Endothelial cell of umbilical vein (primary cell): ENCODE measurements around the gene FBXO24. TPM values are rescaled to one million over a fixed set of nuclear protein-coding genes. Genes with fewer than 3 reads are reported as not detected.

ENCODE experiments used
- BruUV-seq: library from RNA; stranded (reverse); fragments of 400-500 nt; replicated peaks from 2 replicates; lab custom pipeline; 2021; lab: Mats Ljungman, UMichigan
- CTCF ChIA-PET: fragments of 300-600, 350-600 bp; sonication (Branson Sonifier 250); formaldehyde crosslinking; loops from one replicate; lab custom pipeline; 2021; ENCODE audit warnings: antibody characterized with exemption, inconsistent platforms; lab: Charles Lee
- POLR2A ChIA-PET: fragments of 300-600, 350-600 bp; sonication (Branson Sonifier 250); formaldehyde crosslinking; loops from one replicate; lab custom pipeline; 2021; ENCODE audit warnings: antibody characterized with exemption, inconsistent platforms; lab: Charles Lee
- DNase-seq: peaks from one replicate; pipeline ENCODE4 v3.0.0-alpha.2; 2011; ENCODE audit warnings: low read depth, low spot score
- FAIRE-seq: peaks from 2 replicates; lab custom pipeline; 2011; peaks lifted over from hg19 to GRCh38; lab: Jason Lieb, UNC
- H2AFZ ChIP-seq: 2 replicates; pipeline ENCODE4 v1.6.0; 2012; ENCODE audit warnings: low read depth, low read length, control low read depth, inconsistent platforms
- H3K27ac ChIP-seq: 2 replicates; pipeline ENCODE4 v1.5.1; 2011; ENCODE audit warnings: low read depth, mild to moderate bottlenecking, control low read depth, low read length, moderate library complexity; ENCODE audit not compliant: insufficient read depth
- H3K27me3 ChIP-seq, 2 experiments: 2 replicates each; pipeline versions ENCODE4 v1.6.0 to v1.6.1; 2011; ENCODE audit warnings: low read length in 2 of 2, mixed read lengths in 1 of 2; ENCODE audit not compliant: control insufficient read depth in 2 of 2, insufficient read depth in 2 of 2
- H3K36me3 ChIP-seq, 2 experiments: 2 replicates in 1 of 2; 3 replicates in 1 of 2; pipeline ENCODE4 v1.5.1; 2011; ENCODE audit warnings: low read length in 2 of 2, mild to moderate bottlenecking in 1 of 2, moderate library complexity in 1 of 2; ENCODE audit not compliant: control insufficient read depth in 2 of 2, insufficient read depth in 2 of 2; ENCODE audit errors: extremely low read depth in 1 of 2
- H3K4me1 ChIP-seq: 3 replicates; pipeline ENCODE4 v1.5.1; 2011; ENCODE audit warnings: mild to moderate bottlenecking, low read length; ENCODE audit not compliant: control insufficient read depth, insufficient read depth; ENCODE audit errors: extremely low read depth
- H3K4me2 ChIP-seq: 2 replicates; pipeline ENCODE4 v1.6.1; 2011; ENCODE audit warnings: low read length, control low read depth, mixed read lengths; ENCODE audit not compliant: insufficient read depth
- H3K4me3 ChIP-seq, 3 experiments: fragments of 200-600 bp in 1 of 3; sonication (generic), shearing (Covaris generic) in 1 of 3; replicated peaks in 1 of 3; 2 replicates each; pipeline ENCODE4 v1.5.1; 2011 to 2016; ENCODE audit warnings: control low read depth in 3 of 3, low read length in 3 of 3, mild to moderate bottlenecking in 2 of 3, inconsistent platforms in 1 of 3, low read depth in 1 of 3, moderate library complexity in 1 of 3; ENCODE audit not compliant: insufficient read depth in 1 of 3
- H3K79me2 ChIP-seq: 2 replicates; pipeline ENCODE4 v1.6.0; 2012; ENCODE audit warnings: low read length, inconsistent platforms; ENCODE audit not compliant: control insufficient read depth, insufficient read depth
- H3K9ac ChIP-seq: replicated peaks from 2 replicates; pipeline ENCODE3; 2011; ENCODE audit warnings: low read length, control low read depth; ENCODE audit not compliant: insufficient read depth; ENCODE audit errors: extremely low read depth
- H3K9me1 ChIP-seq: replicated peaks from 3 replicates; pipeline ENCODE4 v1.6.0; 2011; ENCODE audit warnings: mild to moderate bottlenecking, low read length; ENCODE audit not compliant: control insufficient read depth, insufficient read depth; ENCODE audit errors: extremely low read depth
- H3K9me3 ChIP-seq: replicated peaks from 2 replicates; pipeline ENCODE4 v1.5.1; 2012; ENCODE audit warnings: low read length, inconsistent platforms; ENCODE audit not compliant: control insufficient read depth, insufficient read depth
- H4K20me1 ChIP-seq: replicated peaks from 2 replicates; pipeline ENCODE3; 2011; ENCODE audit warnings: mild to moderate bottlenecking, low read length; ENCODE audit not compliant: control insufficient read depth, insufficient read depth; ENCODE audit errors: extremely low read depth
- CTCF ChIP-seq, 2 donors: IDR thresholded peaks; 1 replicate in 1 of 2; 2 replicates in 1 of 2; pipeline ENCODE4 v1.5.1; 2011; ENCODE audit warnings: low read length in 2 of 2, mild to moderate bottlenecking in 2 of 2, moderate library complexity in 2 of 2, control low read depth in 1 of 2, inconsistent platforms in 1 of 2, low read depth in 1 of 2; ENCODE audit not compliant: insufficient read depth in 1 of 2; ENCODE audit errors: extremely low read depth in 1 of 2
- EZH2 ChIP-seq: IDR thresholded peaks from 2 replicates; pipeline ENCODE4 v1.6.1; 2012; ENCODE audit warnings: borderline replicate concordance, low read depth, mild to moderate bottlenecking, moderate library complexity, low read length, inconsistent platforms; ENCODE audit not compliant: severe bottlenecking
- FOS ChIP-seq: IDR thresholded peaks from 2 replicates; pipeline ENCODE4 v1.6.1; 2011; ENCODE audit warnings: mild to moderate bottlenecking, low read length, moderate library complexity, borderline replicate concordance; ENCODE audit not compliant: insufficient read depth
- GATA2 ChIP-seq: IDR thresholded peaks from 2 replicates; pipeline ENCODE4 v1.7.0; 2011; ENCODE audit warnings: low read depth, mild to moderate bottlenecking, moderate library complexity, mixed read lengths, low read length; ENCODE audit not compliant: insufficient read length, insufficient read depth
- MAX ChIP-seq: IDR thresholded peaks from 2 replicates; pipeline ENCODE4 v1.6.1; 2011; ENCODE audit not compliant: insufficient read depth, insufficient read length
- POLR2A ChIP-seq: IDR thresholded peaks from 2 replicates; pipeline ENCODE4 v1.6.1; 2012; ENCODE audit warnings: low read depth, mild to moderate bottlenecking, control low read depth, low read length
- POLR2AphosphoS5 ChIP-seq: IDR thresholded peaks from 2 replicates; pipeline ENCODE4 v1.6.1; 2012; ENCODE audit warnings: low read depth, mild to moderate bottlenecking, control low read depth, low read length, moderate library complexity; ENCODE audit not compliant: insufficient read depth
- dilution Hi-C: fragments of 300-500 bp; cut with MboI; formaldehyde crosslinking; loops from one replicate; pipeline ENCODE4 v1.15.0; 2019; ENCODE audit warnings: low sequenced_read_pairs; ENCODE audit not compliant: extremely low pct_ligation_motif_present
- intact Hi-C: fragments of 100-400 bp; cut with micrococcal nuclease; formaldehyde crosslinking; loops from one replicate; pipeline ENCODE4 v1.10.0; 2022
- polyA plus RNA-seq, 4 experiments: library from polyadenylated mRNA; depleted of rRNA in 3 of 4; stranded (reverse) in 3 of 4; unstranded in 1 of 4; fragments of >200 nt; gene quantifications; 2 replicates each; pipeline versions ENCODE4 v1.2.1 to v1.2.3, GENCODE V29; 2011 to 2012; ENCODE audit warnings: missing spikeins in 1 of 4
- total RNA-seq: library from RNA; stranded (reverse); gene quantifications from 2 replicates; pipeline ENCODE4 v1.2.3, GENCODE V29; 2021

Gene FBXO24
- total and polyA plus RNA-seq, 2 donors (not counting 3 experiments of a cell fraction or from before 2014, with no cell fraction given), result 0.37 to 0.38 TPM

- no TSS peak for BruUV-seq
- Histone ChIP-seq H3K4me2 (no peak overlapping the region), H2AFZ (no peak overlapping the region), H4K20me1 (no peaks in the 10 kb centered on the region), H3K9ac (no peak overlapping the region), H3K4me3 (no peak overlapping the region), H3K27me3 (no peaks in the 10 kb centered on the region), H3K79me2 (no peaks in the 10 kb centered on the region), H3K4me1 (no peaks in the 10 kb centered on the region), H3K36me3 (no peaks in the 10 kb centered on the region), H3K9me1 (no peaks in the 10 kb centered on the region), H3K27ac (no peak overlapping the region), H3K9me3 (no peaks in the 10 kb centered on the region)
- CTCF ChIA-PET, result interaction anchor here (1.1 to 1.6 kb wide), 2 partner anchors 8 to 9 kb away, joined by 3 to 4 read pairs; partner anchors contain the start of gene MOSPD3
- DNase-seq, result no peak
- dilution Hi-C loops (no loop called here), intact Hi-C loops (no loop called here)
- no peak for TF ChIP-seq FOS
- TF ChIP-seq EZH2, result no peak
- TF ChIP-seq POLR2AphosphoS5, result no peak
- no peak for TF ChIP-seq CTCF (IDR thresholded peaks at IDR 0.05; ENCODE audit: extremely low read depth in 1 of 2, insufficient read depth in 1 of 2, low read depth in 1 of 2, low read length in 2 of 2)
- TF ChIP-seq POLR2A, result no peak
- TF ChIP-seq GATA2, result no peak
- no peak for TF ChIP-seq MAX
- no peak for FAIRE-seq
- POLR2A ChIA-PET, result no interaction called here
Observed at GRCh38 chr7:100621554-100621953, 35.4 kb downstream of the FBXO24 start.
